OCI-LY1 (cell line): ENCODE results near the gene MMP13.

Source experiments
- EZH2 ChIP-seq: fragments of 200-600 bp; sonication (generic), shearing (Covaris generic); IDR thresholded peaks from 2 replicates; pipeline ENCODE4 v1.8.0; 2017; ENCODE audit warnings: borderline replicate concordance, mixed run types, mild to moderate bottlenecking, antibody characterized with exemption, low read length, moderate library complexity, mixed read lengths
- TF ChIP-seq, protein P1 (sequence below): fragments of 200-600 bp; sonication (generic), shearing (Covaris generic); IDR thresholded peaks from 2 replicates; pipeline ENCODE4 v1.5.1; 2017; ENCODE audit warnings: mild to moderate bottlenecking, antibody characterized with exemption, low read length, moderate library complexity, mixed read lengths

DNA sequence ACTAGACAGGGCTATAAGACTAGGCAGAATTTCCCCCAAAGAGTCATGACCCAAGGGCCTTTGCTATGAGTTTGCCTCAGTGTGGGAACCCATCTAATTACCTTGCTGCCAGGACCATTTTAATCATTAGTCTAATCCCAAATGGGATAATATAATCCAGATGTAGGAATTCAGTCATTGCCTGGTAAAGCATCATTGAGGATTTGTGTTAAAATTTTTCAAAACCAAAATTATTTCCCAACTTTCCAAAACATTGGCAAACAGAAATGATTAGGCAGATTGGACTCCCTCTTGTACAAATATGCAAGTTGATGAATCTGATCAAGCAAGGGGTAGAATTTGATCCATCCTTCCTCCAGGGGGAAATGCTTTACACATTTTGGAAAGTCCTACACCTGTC lies 16.2 kb upstream of the MMP13 start:
- TF ChIP-seq, protein P1, sequence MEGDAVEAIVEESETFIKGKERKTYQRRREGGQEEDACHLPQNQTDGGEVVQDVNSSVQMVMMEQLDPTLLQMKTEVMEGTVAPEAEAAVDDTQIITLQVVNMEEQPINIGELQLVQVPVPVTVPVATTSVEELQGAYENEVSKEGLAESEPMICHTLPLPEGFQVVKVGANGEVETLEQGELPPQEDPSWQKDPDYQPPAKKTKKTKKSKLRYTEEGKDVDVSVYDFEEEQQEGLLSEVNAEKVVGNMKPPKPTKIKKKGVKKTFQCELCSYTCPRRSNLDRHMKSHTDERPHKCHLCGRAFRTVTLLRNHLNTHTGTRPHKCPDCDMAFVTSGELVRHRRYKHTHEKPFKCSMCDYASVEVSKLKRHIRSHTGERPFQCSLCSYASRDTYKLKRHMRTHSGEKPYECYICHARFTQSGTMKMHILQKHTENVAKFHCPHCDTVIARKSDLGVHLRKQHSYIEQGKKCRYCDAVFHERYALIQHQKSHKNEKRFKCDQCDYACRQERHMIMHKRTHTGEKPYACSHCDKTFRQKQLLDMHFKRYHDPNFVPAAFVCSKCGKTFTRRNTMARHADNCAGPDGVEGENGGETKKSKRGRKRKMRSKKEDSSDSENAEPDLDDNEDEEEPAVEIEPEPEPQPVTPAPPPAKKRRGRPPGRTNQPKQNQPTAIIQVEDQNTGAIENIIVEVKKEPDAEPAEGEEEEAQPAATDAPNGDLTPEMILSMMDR, result no peak
- no peak for TF ChIP-seq EZH2
